HG03066 (cell line): ENCODE measurements around the gene RFX4.

Experiments
- ATAC-seq: cut with Tn5 transposase; IDR thresholded peaks from one replicate; pipeline ENCODE4 v1.9.1; 2021; ENCODE audit warnings: low read depth; ENCODE audit not compliant: unreplicated experiment

The RFX4 gene

GRCh38 chr12:106791531-106791930, 208.7 kb downstream of the RFX4 start:
- no peak for ATAC-seq

GRCh38 chr12:106794369-106794768, 211.6 kb downstream of the RFX4 start:
- no peak for ATAC-seq

- ATAC-seq, result no peak
These were observed 218.4 kb downstream of the RFX4 start for GRCh38 chr12:106801167-106801708.

- ATAC-seq, result no peak
These were observed 219.2 kb downstream of the RFX4 start for GRCh38 chr12:106801830-106802533.

GRCh38 chr12:106804668-106805067, 221.9 kb downstream of the RFX4 start:
- ATAC-seq, result no peak
